ENCODE data around the gene TYW5. TPM values are rescaled to one million over a fixed set of nuclear protein-coding genes. Genes with fewer than 3 reads are reported as not detected.
A peak's percentile ranks its signal among the peaks of the same experiment; 100 is the strongest.

The TYW5 gene
- total RNA-seq, 2 experiments from 2014 or later: 8.9 to 9.8 TPM

DNA sequence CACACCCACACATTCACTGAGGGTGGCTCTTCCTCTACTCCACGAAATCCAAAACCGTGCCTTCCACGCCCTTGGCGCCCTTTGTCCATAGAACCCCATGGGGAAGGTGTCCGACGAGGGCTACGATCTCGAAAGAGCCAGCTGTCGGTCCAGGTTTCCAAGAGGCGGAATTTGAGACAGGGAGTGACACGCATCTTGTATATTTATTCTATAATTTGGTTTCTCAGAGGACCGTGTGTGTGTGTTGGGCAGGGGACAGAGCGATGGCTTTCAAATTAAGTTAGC is 43.5 kb downstream of the TYW5 start:
- H3K4me1 Mint-ChIP-seq (ENCODE audit: low read depth): peaks cover 30% of the 10 kb centered on the region
- ChIA-PET POLR2A (no interaction called here), CTCF (no interaction called here)
- H3K4me3 Mint-ChIP-seq: peak overlapping the region; percentile 88
- intact Hi-C loops (cut with micrococcal nuclease): loop anchor here (1.0 to 2.0 kb wide), 4 partner anchors 17 to 1539 kb away; partner anchors contain the start of genes FTCDNL1, MAIP1, STRADB and TRAK2
- peaks cover 22% of the 10 kb centered on the region for H3K36me3 Mint-ChIP-seq
- H3K9me3 Mint-ChIP-seq: peaks cover 7% of the 10 kb centered on the region
- H3K27ac Mint-ChIP-seq: peak overlapping the region; percentile 77
- DNase-seq: no peak
- no peaks in the 10 kb centered on the region for H3K27me3 Mint-ChIP-seq

DNA sequence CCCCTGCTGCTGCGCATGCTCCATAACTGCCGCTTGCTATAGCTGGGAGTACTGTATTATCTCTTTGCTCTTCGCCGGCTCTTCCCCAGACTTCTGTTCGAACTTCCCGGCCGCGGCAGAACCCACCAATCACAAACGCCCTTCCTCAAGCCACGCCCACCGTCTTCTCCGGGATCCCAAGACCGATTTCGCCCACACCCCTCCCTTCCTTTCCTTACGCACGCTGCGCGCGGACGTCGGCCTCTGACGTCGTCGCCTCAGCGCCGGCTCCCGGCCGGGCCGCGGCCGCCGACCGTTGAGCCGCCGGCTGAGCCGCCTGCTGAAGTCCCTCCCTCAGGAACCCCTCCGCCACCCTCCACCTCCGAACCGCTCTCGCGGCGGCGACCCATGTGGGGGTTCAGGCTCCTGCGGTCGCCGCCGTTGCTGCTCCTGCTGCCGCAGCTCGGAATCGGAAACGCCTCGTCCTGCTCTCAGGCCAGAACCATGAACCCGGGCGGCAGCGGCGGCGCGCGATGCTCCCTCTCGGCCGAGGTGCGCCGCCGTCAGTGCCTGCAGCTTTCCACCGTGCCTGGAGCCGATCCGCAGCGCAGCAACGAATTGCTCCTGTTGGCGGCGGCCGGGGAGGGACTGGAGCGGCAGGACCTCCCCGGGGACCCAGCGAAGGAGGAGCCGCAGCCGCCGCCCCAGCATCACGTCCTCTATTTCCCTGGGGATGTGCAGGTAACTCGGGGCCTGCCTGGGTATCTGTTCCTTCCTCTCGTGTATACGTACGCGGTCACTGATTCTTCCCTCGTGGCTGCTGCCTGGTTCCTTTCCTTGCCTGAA is 44.0 kb downstream of the TYW5 start, which contains the start of gene C2orf69:
C2orf69 (plus strand) TSS at position 242 of the 825 bp plus-strand sequence; CDS start at position 388, 146 bp downstream.
- Mint-ChIP-seq H3K27ac (peak within 1 kb of the TSS; percentile 77), H3K27me3 (no peaks in the 10 kb centered on the region), H3K36me3 (peaks cover 17% of the 10 kb centered on the region), H3K4me3 (peak within 1 kb of the TSS; percentile 88), H3K4me1 (ENCODE audit: low read depth) (peaks cover 30% of the 10 kb centered on the region), H3K9me3 (peaks cover 2% of the 10 kb centered on the region)
- CTCF ChIA-PET: interaction anchor here (0.7 kb wide), 1 partner anchor 40 kb away, joined by 3 read pairs; no protein-coding TSS in a partner anchor
- peak; percentile 97 for DNase-seq
- POLR2A ChIA-PET: interaction anchor here (0.8 kb wide), 1 partner anchor 61 kb away, joined by 3 read pairs; no protein-coding TSS in a partner anchor
- intact Hi-C loops (cut with micrococcal nuclease): loop anchor here (1.0 to 2.0 kb wide), 4 partner anchors 18 to 1540 kb away; partner anchors contain the start of genes FTCDNL1, MAIP1, STRADB and TRAK2

DNA sequence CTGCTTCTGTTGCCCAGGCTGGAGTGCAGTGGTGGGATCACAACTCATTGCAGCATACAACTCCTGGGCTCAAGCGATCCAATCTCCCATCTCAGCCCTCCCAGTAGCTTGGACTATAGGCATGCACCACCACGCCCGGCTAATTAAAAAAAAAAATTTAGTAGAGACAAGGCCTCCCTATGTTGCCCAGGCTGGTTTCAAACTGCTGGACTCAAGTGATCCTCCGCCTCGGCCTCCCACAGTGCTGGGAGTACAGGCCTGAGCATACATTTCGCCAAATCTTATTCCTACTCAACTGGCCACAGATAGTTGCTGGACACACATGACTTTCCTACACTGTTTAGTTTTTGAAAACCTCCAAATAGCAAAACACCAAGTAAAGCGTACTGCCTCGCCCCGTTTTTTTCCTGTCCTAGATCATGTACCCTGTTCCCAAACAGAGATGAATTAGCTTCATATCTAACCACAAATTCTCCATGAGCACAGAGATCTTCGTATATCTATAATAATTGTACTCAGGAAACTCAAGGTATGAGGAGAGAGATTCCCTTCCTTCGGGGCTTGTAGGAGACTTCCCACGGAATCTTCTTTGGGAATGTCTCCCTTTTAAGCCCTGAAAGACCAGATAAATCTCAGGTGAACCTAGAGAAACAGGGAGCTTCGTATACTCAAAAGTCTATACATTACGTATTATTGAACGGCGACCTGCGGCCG is 44.8 kb downstream of the TYW5 start:
- Mint-ChIP-seq H3K4me3 (peak overlapping the region; percentile 88), H3K27ac (peak overlapping the region; percentile 77), H3K9me3 (no peaks in the 10 kb centered on the region), H3K36me3 (peaks cover 11% of the 10 kb centered on the region), H3K27me3 (no peaks in the 10 kb centered on the region), H3K4me1 (ENCODE audit: low read depth) (peaks cover 30% of the 10 kb centered on the region)
- intact Hi-C loops (cut with micrococcal nuclease): loop anchor here (1.0 to 2.0 kb wide), 4 partner anchors 18 to 1540 kb away; partner anchors contain the start of genes FTCDNL1, MAIP1, STRADB and TRAK2
- DNase-seq: no peak
- CTCF ChIA-PET: interaction anchor here (0.7 kb wide), 1 partner anchor 41 kb away, joined by 3 read pairs; no protein-coding TSS in a partner anchor
- POLR2A ChIA-PET: interaction anchor here (0.8 kb wide), 1 partner anchor 60 kb away, joined by 3 read pairs; no protein-coding TSS in a partner anchor

GRCh38 chr2:199907008-199907714 is 48.1 kb downstream of the TYW5 start:
- peaks cover 3% of the 10 kb centered on the region for H3K27me3 Mint-ChIP-seq
- no peak overlapping the region for H3K4me3 Mint-ChIP-seq
- POLR2A ChIA-PET: no interaction called here
- DNase-seq: no peak
- H3K36me3 Mint-ChIP-seq: peaks cover 2% of the 10 kb centered on the region
- no peak overlapping the region for H3K27ac Mint-ChIP-seq
- CTCF ChIA-PET: no interaction called here
- intact Hi-C loops (cut with micrococcal nuclease): no loop called here
- no peaks in the 10 kb centered on the region for H3K9me3 Mint-ChIP-seq
- peaks cover 8% of the 10 kb centered on the region for H3K4me1 Mint-ChIP-seq (ENCODE audit: low read depth)

GRCh38 chr2:199903111-199903510 is 52.2 kb downstream of the TYW5 start:
- Mint-ChIP-seq H3K27ac (no peak overlapping the region), H3K4me3 (no peak overlapping the region), H3K4me1 (ENCODE audit: low read depth) (no peaks in the 10 kb centered on the region), H3K27me3 (peaks cover 3% of the 10 kb centered on the region), H3K36me3 (no peaks in the 10 kb centered on the region), H3K9me3 (no peaks in the 10 kb centered on the region)
- intact Hi-C loops (cut with micrococcal nuclease): no loop called here
- ChIA-PET CTCF (no interaction called here), POLR2A (interaction anchor here (0.6 kb wide), 1 partner anchor 10 kb away, joined by 3 read pairs; no protein-coding TSS in a partner anchor)
- DNase-seq: no peak

- Mint-ChIP-seq H3K4me3 (no peak overlapping the region), H3K27ac (no peak overlapping the region), H3K4me1 (ENCODE audit: low read depth) (no peaks in the 10 kb centered on the region), H3K36me3 (no peaks in the 10 kb centered on the region), H3K27me3 (peaks cover 3% of the 10 kb centered on the region), H3K9me3 (no peaks in the 10 kb centered on the region)
- intact Hi-C loops (cut with micrococcal nuclease): no loop called here
- CTCF ChIA-PET: no interaction called here
- POLR2A ChIA-PET: no interaction called here
- DNase-seq: no peak
Observed at GRCh38 chr2:199902486-199903110, 52.7 kb downstream of the TYW5 start.

- intact Hi-C loops (cut with micrococcal nuclease): no loop called here
- CTCF ChIA-PET: no interaction called here
Observed at GRCh38 chr2:199901942-199902341, 53.3 kb downstream of the TYW5 start.

GRCh38 chr2:199896617-199897016 is 58.7 kb downstream of the TYW5 start:
- no peak for DNase-seq
- H3K9me3 Mint-ChIP-seq: no peaks in the 10 kb centered on the region
- H3K27me3 Mint-ChIP-seq: no peaks in the 10 kb centered on the region
- no peaks in the 10 kb centered on the region for H3K4me1 Mint-ChIP-seq (ENCODE audit: low read depth)
- POLR2A ChIA-PET: no interaction called here
- no peak overlapping the region for H3K27ac Mint-ChIP-seq
- intact Hi-C loops (cut with micrococcal nuclease): no loop called here
- no peaks in the 10 kb centered on the region for H3K36me3 Mint-ChIP-seq
- CTCF ChIA-PET: no interaction called here
- no peak overlapping the region for H3K4me3 Mint-ChIP-seq

More at GRCh38 chr2:199901942-199902341, 53.3 kb downstream of the TYW5 start:
- H3K36me3 Mint-ChIP-seq: no peaks in the 10 kb centered on the region
- H3K27me3 Mint-ChIP-seq: peaks cover 3% of the 10 kb centered on the region
- no peak overlapping the region for H3K27ac Mint-ChIP-seq
- POLR2A ChIA-PET: no interaction called here
- H3K9me3 Mint-ChIP-seq: no peaks in the 10 kb centered on the region
- no peak overlapping the region for H3K4me3 Mint-ChIP-seq
- no peak for DNase-seq
- H3K4me1 Mint-ChIP-seq (ENCODE audit: low read depth): no peaks in the 10 kb centered on the region

DNA sequence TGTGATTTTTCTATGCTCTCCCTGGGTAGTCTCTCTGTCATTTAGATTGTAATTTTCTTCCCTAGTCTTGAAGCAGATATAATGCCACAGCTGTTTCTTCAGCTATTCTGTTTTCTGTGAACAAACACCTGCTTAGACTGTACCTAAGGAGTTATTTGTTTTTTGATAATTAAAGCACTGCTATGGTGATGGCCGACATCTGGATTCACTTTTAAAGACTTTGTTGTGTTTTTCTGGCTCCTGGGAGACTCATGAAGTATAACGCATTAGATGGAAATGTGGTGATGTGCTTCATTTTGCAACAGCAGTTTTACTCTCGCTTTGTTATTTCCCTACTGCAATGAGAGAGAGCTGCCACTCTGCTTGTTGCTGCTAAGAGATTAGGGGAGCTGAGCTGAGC is 59.9 kb downstream of the TYW5 start:
- POLR2A ChIA-PET: no interaction called here
- H3K4me3 Mint-ChIP-seq: no peak overlapping the region
- no peak overlapping the region for H3K27ac Mint-ChIP-seq
- no peaks in the 10 kb centered on the region for H3K27me3 Mint-ChIP-seq
- no peaks in the 10 kb centered on the region for H3K9me3 Mint-ChIP-seq
- H3K36me3 Mint-ChIP-seq: no peaks in the 10 kb centered on the region
- DNase-seq: no peak
- intact Hi-C loops (cut with micrococcal nuclease): no loop called here
- CTCF ChIA-PET: no interaction called here
- H3K4me1 Mint-ChIP-seq (ENCODE audit: low read depth): no peaks in the 10 kb centered on the region

DNA sequence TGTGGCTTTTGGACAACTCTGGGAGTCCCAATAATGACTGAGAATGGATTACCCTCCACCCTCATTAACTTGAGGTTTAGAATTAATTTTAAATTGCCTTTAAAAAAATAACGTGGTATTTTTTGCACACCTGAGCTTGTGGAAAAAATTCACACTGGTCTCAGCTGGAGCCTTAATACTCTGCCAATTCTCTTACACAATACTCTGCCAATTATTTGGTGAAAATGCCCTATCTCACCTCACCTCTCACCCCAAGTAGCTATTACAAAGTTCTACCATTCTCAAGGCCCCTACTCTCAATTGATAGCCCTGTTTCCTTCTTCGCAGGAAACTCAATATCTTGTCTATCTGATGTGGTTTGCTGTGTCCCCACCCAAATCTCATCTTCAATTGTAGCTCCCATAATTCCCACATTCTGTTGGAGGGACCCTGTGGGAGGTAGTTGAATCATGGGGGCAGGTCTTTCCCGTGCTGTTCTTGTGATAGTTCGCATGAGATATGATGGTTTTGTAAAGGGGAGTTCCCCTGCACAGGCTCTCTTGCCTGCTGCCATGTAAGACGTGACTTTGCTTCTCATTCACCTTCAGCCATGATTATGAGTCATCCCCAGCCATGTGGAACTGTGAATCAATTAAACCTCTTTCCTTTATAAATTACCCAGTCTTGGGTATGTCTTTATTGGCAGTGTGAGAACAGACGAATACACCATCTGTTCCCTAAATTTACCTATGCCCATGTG is 71.6 kb downstream of the TYW5 start:
- intact Hi-C loops (cut with micrococcal nuclease): no loop called here
- H3K9me3 Mint-ChIP-seq: peaks cover 10% of the 10 kb centered on the region
- peaks cover 4% of the 10 kb centered on the region for H3K36me3 Mint-ChIP-seq
- H3K27ac Mint-ChIP-seq: no peak overlapping the region
- H3K4me3 Mint-ChIP-seq: no peak overlapping the region
- H3K4me1 Mint-ChIP-seq (ENCODE audit: low read depth): no peaks in the 10 kb centered on the region
- peaks cover 20% of the 10 kb centered on the region for H3K27me3 Mint-ChIP-seq
- POLR2A ChIA-PET: no interaction called here
- no peak for DNase-seq
- CTCF ChIA-PET: no interaction called here

- H3K4me1 Mint-ChIP-seq (ENCODE audit: low read depth): no peaks in the 10 kb centered on the region
Observed at GRCh38 chr2:199882667-199883066, 72.6 kb downstream of the TYW5 start.

More at GRCh38 chr2:199882667-199883066, 72.6 kb downstream of the TYW5 start:
- H3K27ac Mint-ChIP-seq: no peak overlapping the region
- H3K4me3 Mint-ChIP-seq: no peak overlapping the region
- intact Hi-C loops (cut with micrococcal nuclease): no loop called here
- no peak for DNase-seq
- ChIA-PET POLR2A (no interaction called here), CTCF (no interaction called here)
- peaks cover 10% of the 10 kb centered on the region for H3K9me3 Mint-ChIP-seq
- peaks cover 20% of the 10 kb centered on the region for H3K27me3 Mint-ChIP-seq
- H3K36me3 Mint-ChIP-seq: peaks cover 4% of the 10 kb centered on the region
